ENCODE results near the gene DHFR2. TPM values are rescaled to one million over a fixed set of nuclear protein-coding genes. Genes with fewer than 3 reads are reported as not detected.
"Not testable (repeated sequence)": the region's sequence is repeated elsewhere in the genome, so short reads cannot be mapped to it uniquely, and the experiment has no call there.

The DHFR2 gene
- total RNA-seq, 4 donors from 2014 or later: 1.6 to 6.3 (median 4.0) TPM

GRCh38 chr3:94089126-94089525 lies 26.4 kb upstream of the DHFR2 start:
- 93% methylated on average over 1 of the region's 1 CpG for WGBS

GRCh38 chr3:94083261-94083660 lies 20.5 kb upstream of the DHFR2 start:
- DNase-seq (ENCODE audit: low spot score in 2 of 2): no peak
- 94% methylated on average over 4 of the region's 4 CpGs for WGBS
- Histone ChIP-seq H3K9me3 (no peaks in the 10 kb centered on the region), H3K36me3 (peaks cover 10% of the 10 kb centered on the region), H3K4me1 (no peaks in the 10 kb centered on the region), H3K27ac (no peak overlapping the region), H3K4me3 (no peak overlapping the region), H3K27me3 (no peaks in the 10 kb centered on the region)
- no peak for TF ChIP-seq POLR2AphosphoS5 (IDR thresholded peaks at IDR 0.05)
- TF ChIP-seq CTCF (IDR thresholded peaks at IDR 0.05): no peak
- no peak for TF ChIP-seq POLR2A (IDR thresholded peaks at IDR 0.05)
- no peak for TF ChIP-seq EP300 (IDR thresholded peaks at IDR 0.05)

More at GRCh38 chr3:94089126-94089525, 26.4 kb upstream of the DHFR2 start:
- Histone ChIP-seq H3K27me3 (no peaks in the 10 kb centered on the region), H3K4me3 (no peak overlapping the region), H3K4me1 (no peaks in the 10 kb centered on the region), H3K9me3 (no peaks in the 10 kb centered on the region), H3K27ac (no peak overlapping the region), H3K36me3 (peaks cover 10% of the 10 kb centered on the region)
- DNase-seq (ENCODE audit: low spot score in 2 of 2): no peak
- TF ChIP-seq POLR2A (IDR thresholded peaks at IDR 0.05): no peak
- TF ChIP-seq CTCF (IDR thresholded peaks at IDR 0.05): no peak
- no peak for TF ChIP-seq EP300 (IDR thresholded peaks at IDR 0.05)
- TF ChIP-seq POLR2AphosphoS5 (IDR thresholded peaks at IDR 0.05): no peak

GRCh38 chr3:94082391-94082937 lies 19.7 kb upstream of the DHFR2 start:
- TF ChIP-seq CTCF (IDR thresholded peaks at IDR 0.05) (no peak), POLR2AphosphoS5 (IDR thresholded peaks at IDR 0.05) (no peak), POLR2A (IDR thresholded peaks at IDR 0.05) (no peak), EP300 (IDR thresholded peaks at IDR 0.05) (no peak)
- peaks cover 10% of the 10 kb centered on the region for H3K36me3 ChIP-seq
- no peaks in the 10 kb centered on the region for H3K4me1 ChIP-seq
- no peak for DNase-seq (ENCODE audit: low spot score in 2 of 2)
- H3K9me3 ChIP-seq: no peaks in the 10 kb centered on the region
- no peak overlapping the region for H3K4me3 ChIP-seq
- WGBS: 84% methylated on average over 8 of the region's 8 CpGs
- H3K27me3 ChIP-seq: no peaks in the 10 kb centered on the region
- no peak overlapping the region for H3K27ac ChIP-seq

GRCh38 chr3:94081884-94082283 lies 19.2 kb upstream of the DHFR2 start:
- Histone ChIP-seq H3K4me1 (no peaks in the 10 kb centered on the region), H3K9me3 (no peaks in the 10 kb centered on the region), H3K27ac (no peak overlapping the region), H3K27me3 (no peaks in the 10 kb centered on the region), H3K4me3 (no peak overlapping the region), H3K36me3 (peaks cover 10% of the 10 kb centered on the region)
- TF ChIP-seq EP300 (IDR thresholded peaks at IDR 0.05) (no peak), CTCF (IDR thresholded peaks at IDR 0.05) (no peak), POLR2A (IDR thresholded peaks at IDR 0.05) (no peak), POLR2AphosphoS5 (IDR thresholded peaks at IDR 0.05) (no peak)
- no peak for DNase-seq (ENCODE audit: low spot score in 2 of 2)
- WGBS: 95% methylated on average over 5 of the region's 5 CpGs

GRCh38 chr3:94080552-94080951 lies 17.8 kb upstream of the DHFR2 start:
- WGBS: 86% methylated on average over 5 of the region's 5 CpGs
- H3K4me3 ChIP-seq; H3K36me3 ChIP-seq; H3K9me3 ChIP-seq; H3K27ac ChIP-seq; H3K27me3 ChIP-seq; DNase-seq (ENCODE audit: low spot score in 2 of 2); H3K4me1 ChIP-seq: not testable (repeated sequence)

- 98% methylated on average over 3 of the region's 3 CpGs for WGBS
These were observed 13.3 kb upstream of the DHFR2 start for GRCh38 chr3:94076055-94076454.

More at GRCh38 chr3:94076055-94076454, 13.3 kb upstream of the DHFR2 start:
- H3K4me3 ChIP-seq: no peak overlapping the region
- H3K36me3 ChIP-seq: peaks cover 8% of the 10 kb centered on the region
- no peak overlapping the region for H3K27ac ChIP-seq
- no peaks in the 10 kb centered on the region for H3K4me1 ChIP-seq
- H3K9me3 ChIP-seq: no peaks in the 10 kb centered on the region
- TF ChIP-seq POLR2A (IDR thresholded peaks at IDR 0.05) (no peak), EP300 (IDR thresholded peaks at IDR 0.05) (no peak), POLR2AphosphoS5 (IDR thresholded peaks at IDR 0.05) (no peak), CTCF (IDR thresholded peaks at IDR 0.05) (no peak)
- H3K27me3 ChIP-seq: no peaks in the 10 kb centered on the region
- no peak for DNase-seq (ENCODE audit: low spot score in 2 of 2)

Measured in suprapubic skin (tissue), 4 donors.